AG04449 (cell line): ENCODE results near the gene PRC1.
"Not testable (repeated sequence)": the region's sequence is repeated elsewhere in the genome, so short reads cannot be mapped to it uniquely, and the experiment has no call there.

Source experiments
- CTCF ChIA-PET: fragments of 350-600 bp; formaldehyde crosslinking; extraction: SDS; loops from one replicate; lab custom pipeline; 2021; ENCODE audit warnings: antibody characterized with exemption; lab: Yijun Ruan, JAX
- POLR2A ChIA-PET: fragments of 400-600, 350-600 bp; formaldehyde crosslinking; extraction: SDS; loops from one replicate; lab custom pipeline; 2020; ENCODE audit warnings: antibody characterized with exemption, inconsistent platforms; lab: Yijun Ruan, JAX
- DNase-seq: peaks from one replicate; pipeline ENCODE4 v3.0.0-alpha.2; 2010; ENCODE audit warnings: low read depth, low spot score
- H3K4me3 ChIP-seq: 2 replicates; pipeline ENCODE4 v1.5.1; 2011; ENCODE audit warnings: low read depth, mild to moderate bottlenecking, control low read depth, low read length
- TF ChIP-seq, protein P1 (sequence below): IDR thresholded peaks from one replicate; pipeline ENCODE4 v1.5.1; 2011; ENCODE audit warnings: mild to moderate bottlenecking, moderate library complexity, low read length, control low read depth, inconsistent platforms; ENCODE audit not compliant: insufficient read depth; ENCODE audit errors: missing control alignments

Gene PRC1

DNA sequence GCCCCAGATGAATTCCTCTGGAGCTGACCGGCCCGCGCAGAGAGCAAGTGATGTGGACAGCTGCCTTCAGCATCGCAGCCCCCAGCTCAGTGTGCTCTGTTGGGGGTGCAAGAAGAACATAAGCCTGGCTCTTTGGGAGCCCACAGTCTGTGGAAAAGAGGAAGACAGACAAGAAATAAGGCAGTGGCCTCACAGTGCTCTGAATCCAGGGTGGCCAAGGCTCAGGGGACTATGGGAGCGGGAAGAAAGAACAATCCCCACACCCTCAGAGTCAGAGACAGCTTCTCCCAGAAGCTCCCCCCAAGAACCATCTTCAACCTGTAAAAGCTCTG is 61.7 kb downstream of the PRC1 start:
- H3K4me3 ChIP-seq = no peak overlapping the region; the same call in 1 of the 2 replicates
- no peak for DNase-seq
- POLR2A ChIA-PET = interaction anchor here (0.6 to 1.2 kb wide), 5 partner anchors 17 to 285 kb away, joined by 3 to 5 read pairs (median 3); partner anchors contain the start of genes MAN2A2 and RCCD1
- TF ChIP-seq, protein P1, sequence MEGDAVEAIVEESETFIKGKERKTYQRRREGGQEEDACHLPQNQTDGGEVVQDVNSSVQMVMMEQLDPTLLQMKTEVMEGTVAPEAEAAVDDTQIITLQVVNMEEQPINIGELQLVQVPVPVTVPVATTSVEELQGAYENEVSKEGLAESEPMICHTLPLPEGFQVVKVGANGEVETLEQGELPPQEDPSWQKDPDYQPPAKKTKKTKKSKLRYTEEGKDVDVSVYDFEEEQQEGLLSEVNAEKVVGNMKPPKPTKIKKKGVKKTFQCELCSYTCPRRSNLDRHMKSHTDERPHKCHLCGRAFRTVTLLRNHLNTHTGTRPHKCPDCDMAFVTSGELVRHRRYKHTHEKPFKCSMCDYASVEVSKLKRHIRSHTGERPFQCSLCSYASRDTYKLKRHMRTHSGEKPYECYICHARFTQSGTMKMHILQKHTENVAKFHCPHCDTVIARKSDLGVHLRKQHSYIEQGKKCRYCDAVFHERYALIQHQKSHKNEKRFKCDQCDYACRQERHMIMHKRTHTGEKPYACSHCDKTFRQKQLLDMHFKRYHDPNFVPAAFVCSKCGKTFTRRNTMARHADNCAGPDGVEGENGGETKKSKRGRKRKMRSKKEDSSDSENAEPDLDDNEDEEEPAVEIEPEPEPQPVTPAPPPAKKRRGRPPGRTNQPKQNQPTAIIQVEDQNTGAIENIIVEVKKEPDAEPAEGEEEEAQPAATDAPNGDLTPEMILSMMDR = no peak
- CTCF ChIA-PET = interaction anchor here (0.6 to 20.3 kb wide), 36 partner anchors 13 to 1484 kb away, joined by 3 to 479 read pairs (median 5); partner anchors contain the start of genes FES, MAN2A2, RCCD1 and VPS33B

DNA sequence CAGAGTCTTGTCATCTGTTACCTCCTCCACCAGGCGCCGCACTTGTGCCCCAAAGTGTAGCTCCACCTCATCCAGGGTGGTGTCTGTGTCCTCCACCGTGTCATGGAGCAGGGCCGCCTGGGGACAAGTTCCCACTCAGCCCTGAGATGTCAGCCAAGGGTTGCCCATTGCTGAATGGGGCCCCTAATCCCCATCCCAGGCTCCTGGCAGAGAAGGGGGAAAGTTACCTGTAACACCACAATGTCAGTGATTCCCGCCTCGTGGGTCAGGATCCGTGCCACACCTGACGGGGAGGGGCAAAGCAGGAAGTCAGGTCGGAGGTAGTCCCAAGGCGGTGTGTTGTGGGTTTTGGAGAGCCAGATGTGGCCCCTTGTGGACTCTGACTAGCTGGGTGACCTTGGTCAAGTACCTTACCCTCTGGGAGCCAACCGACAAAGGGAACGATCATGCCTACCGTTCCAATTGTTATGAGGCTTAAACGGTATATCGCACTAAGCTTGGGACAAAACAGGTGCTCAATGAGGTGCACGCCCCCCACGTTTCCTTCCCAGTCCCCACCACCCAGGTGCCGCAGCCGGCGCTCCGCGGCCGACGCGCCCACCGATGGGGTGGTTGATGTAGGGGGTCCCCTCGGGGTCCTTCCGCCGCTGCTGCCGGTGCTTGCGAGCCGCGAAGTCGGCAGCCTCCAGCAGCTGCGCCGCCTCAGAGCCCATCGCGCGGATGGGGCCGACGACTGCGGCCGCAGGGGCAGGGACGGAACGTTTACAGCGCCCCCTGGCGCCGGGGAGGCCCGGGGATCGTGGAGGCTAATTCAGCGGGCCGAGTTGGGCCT is 62.3 kb downstream of the PRC1 start, which contains the start of gene HDDC3:
TSS of gene HDDC3 (minus strand) at position 722 of the 832 bp plus-strand sequence. CDS start at position 713, 9 bp downstream.
- DNase-seq = no peak
- TF ChIP-seq, protein P1 = peak; percentile 98
- peak within 1 kb of the TSS; percentile 90 for H3K4me3 ChIP-seq
- POLR2A ChIA-PET = interaction anchor here (0.6 to 1.2 kb wide), 4 partner anchors 17 to 284 kb away, joined by 3 to 5 read pairs (median 3); partner anchors contain the start of gene RCCD1
- CTCF ChIA-PET = interaction anchor here (0.6 to 20.3 kb wide), 37 partner anchors 12 to 1485 kb away, joined by 3 to 479 read pairs (median 5); partner anchors contain the start of genes FES, MAN2A2, RCCD1 and VPS33B

DNA sequence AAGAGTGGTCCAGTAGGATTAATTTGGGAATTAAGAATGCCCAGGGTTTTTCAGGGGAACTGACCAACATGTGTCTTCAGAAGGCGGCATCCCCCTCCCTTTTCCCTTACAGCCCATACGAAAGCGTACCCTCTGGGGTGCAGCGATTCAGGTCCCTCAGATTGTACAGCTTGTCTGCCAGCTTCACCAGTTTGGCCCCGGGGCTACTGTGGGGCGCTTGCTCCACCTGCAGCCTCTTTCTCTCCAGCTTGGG is 62.8 kb downstream of the PRC1 start:
- ChIA-PET POLR2A (no interaction called here), CTCF (interaction anchor here (0.7 to 20.3 kb wide), 24 partner anchors 12 to 1016 kb away, joined by 3 to 479 read pairs (median 10); partner anchors contain the start of genes FES, MAN2A2 and RCCD1)
- TF ChIP-seq, protein P1 = no peak
- H3K4me3 ChIP-seq = peak overlapping the region; percentile 90
- DNase-seq = no peak

DNA sequence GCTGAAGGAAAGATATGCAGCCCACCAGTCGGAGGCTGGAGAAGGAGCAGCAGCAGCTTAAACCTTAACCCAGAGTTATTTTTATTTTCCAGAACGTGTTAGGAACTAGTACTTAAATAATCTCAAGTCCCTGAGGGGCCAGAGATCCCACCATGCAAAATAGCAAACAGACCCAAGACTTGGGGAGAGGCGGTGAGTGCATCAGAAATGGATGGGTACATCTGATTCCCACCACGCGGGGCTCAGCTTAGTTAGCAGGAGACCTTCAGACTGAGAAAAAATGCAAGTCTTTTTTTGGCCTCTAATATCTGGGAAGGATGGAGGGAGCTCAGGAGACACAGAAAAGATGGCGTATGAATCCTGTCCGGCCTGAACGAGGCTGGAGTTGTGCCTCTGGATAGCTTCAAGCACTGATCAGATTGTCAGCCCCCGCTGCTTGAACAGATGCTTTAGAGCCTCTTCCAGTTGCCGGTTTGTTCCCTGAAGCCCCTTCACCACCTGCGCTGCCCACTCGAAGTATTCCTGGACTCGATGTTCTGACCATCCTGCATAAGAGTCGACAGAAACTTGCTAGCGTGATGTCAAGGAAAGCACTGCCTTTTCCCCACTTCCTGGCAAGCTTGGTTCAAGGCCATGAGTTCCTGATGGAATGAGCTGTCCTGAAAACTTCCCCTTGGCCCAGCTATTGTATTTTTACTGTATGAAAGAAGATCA is 63.3 kb downstream of the PRC1 start:
- no peak for DNase-seq
- TF ChIP-seq, protein P1 = no peak
- CTCF ChIA-PET = interaction anchor here (0.7 to 20.3 kb wide), 18 partner anchors 11 to 1016 kb away, joined by 3 to 479 read pairs (median 10); partner anchors contain the start of genes FES, MAN2A2 and RCCD1
- POLR2A ChIA-PET = no interaction called here
- H3K4me3 ChIP-seq = peak overlapping the region; percentile 90

DNA sequence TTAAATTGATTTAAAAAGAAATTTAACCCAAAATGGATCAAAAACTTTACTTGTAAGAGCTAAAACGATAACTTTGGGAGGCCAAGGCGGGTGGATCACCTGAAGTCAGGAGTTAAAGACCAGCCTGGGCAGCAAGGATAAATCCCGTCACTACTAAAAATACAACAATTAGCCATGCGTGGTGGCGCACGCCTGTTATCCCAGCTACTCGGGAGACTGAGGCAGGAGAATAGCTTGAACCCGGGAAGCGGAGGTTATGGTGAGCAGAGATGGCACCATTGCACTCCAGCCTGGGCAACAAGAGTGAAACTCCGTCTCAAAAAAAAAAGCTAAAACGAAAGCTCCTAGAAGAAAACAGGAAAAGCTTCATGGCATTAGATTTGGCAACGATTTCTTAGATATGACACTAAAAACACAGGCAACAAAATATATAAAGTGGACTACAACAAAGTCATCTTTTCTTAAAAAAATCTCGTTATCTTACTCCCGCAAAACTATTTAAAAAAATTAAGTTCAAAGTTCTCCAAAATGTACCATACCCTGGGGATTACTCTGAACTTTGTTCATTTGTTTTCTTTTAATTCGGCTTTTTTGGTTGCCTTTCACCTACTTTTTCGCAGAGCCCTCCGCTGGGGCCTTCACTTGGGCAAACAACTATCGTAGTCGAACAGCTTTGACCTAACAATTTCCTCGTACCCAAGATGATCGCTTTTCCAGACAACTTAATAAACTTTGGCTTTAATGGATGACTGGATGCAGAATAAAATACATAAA is 64.9 kb downstream of the PRC1 start:
- ChIA-PET CTCF (interaction anchor here (1.0 to 20.3 kb wide), 6 partner anchors 10 to 281 kb away, joined by 3 to 479 read pairs (median 116); partner anchors contain the start of genes MAN2A2 and RCCD1), POLR2A (interaction anchor here (1.3 kb wide), 1 partner anchor 27 kb away, joined by 4 read pairs; no protein-coding TSS in a partner anchor)
- H3K4me3 ChIP-seq = peak overlapping the region; percentile 62
- TF ChIP-seq, protein P1 = no peak
- no peak for DNase-seq

DNA sequence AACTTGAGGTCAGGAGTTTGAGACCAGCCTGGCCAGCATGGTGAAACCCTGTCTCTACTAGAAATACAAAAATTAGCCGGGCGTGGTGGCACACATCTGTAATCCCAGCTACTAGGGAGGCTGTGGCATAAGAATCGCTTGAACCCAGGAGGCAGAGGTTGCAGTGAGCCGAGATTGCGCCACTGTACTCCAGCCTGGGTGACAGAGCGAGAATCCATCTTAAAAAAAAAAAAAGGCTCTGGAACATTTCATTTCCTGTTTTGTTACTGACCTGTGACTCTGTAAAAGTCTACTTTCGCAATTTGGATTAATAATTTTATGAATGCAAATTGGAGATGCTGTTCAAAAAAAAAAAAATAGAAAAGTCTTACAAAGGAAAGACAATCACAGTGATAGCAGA is 66.2 kb downstream of the PRC1 start:
- DNase-seq, H3K4me3 ChIP-seq, POLR2A ChIA-PET: not testable (repeated sequence)
- CTCF ChIA-PET = interaction anchor here (1.0 to 10.1 kb wide), 2 partner anchors 23 to 33 kb away, joined by 3 to 186 read pairs; partner anchors contain the start of gene MAN2A2

DNA sequence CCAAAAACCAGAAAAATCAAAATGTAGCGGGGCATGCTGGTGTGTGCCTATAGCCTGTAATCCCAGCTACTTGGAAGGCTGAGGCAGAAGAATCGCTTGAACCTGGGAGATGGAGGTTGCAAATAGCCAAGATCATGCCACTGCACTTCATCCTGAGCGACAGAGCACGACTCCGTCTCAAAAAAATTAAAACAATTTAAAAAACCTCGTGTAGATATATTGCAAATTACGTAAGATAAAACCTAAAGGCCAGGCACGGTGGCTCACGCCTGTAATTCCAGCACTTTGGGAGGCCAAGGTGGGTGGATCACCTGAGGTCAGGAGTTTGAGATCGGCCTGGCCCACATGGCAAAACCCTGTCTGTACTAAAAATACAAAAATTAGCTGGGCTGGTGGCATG is 67.6 kb downstream of the PRC1 start:
- CTCF ChIA-PET = interaction anchor here (1.4 to 14.1 kb wide), 2 partner anchors 6 to 30 kb away, joined by 3 to 180 read pairs; partner anchors contain the start of genes HDDC3 and UNC45A
- DNase-seq, POLR2A ChIA-PET, H3K4me3 ChIP-seq: not testable (repeated sequence)
